Measurements from ENCODE around the gene PDSS2.

The PDSS2 gene

GRCh38 chr6:107106165-107106564 is 353.2 kb downstream of the PDSS2 start:
- H3K4me3 ChIP-seq (ENCODE audit: low read depth, low read length), result no peak overlapping the region

DNA sequence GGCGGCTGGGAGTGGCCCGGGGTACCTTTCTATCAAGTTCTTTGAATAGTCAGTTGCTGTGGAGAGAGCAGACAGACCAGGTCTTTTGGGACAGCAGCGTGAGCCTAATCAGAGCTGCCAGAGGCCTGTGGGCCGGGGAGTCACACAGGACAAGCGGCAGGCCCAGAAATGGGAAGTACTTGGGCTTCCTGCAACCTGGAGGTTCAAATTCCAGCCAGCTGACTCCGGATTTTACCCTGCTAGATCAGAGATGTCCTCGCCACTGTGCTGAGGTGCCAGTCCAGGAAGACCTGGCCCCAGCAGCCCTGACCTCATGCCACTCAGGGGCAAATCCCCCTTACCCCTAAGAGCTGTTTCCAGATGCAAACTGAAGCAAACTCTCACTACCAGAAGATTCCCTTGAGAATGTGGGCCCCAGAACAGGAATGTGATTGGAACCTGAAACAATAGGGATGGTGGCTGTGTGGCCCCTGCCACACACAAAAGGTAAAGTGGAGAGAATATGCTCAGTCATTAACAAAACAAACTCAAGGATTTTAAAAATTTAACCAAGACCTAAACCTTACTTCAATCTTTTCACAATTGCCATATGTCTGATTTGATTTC is 353.8 kb downstream of the PDSS2 start:
- H3K4me3 ChIP-seq (ENCODE audit: low read depth, low read length), result no peak overlapping the region
- TF ChIP-seq CTCF (IDR thresholded peaks at IDR 0.05; ENCODE audit: borderline replicate concordance, insufficient read depth, low read depth, low read length), result no peak

More at GRCh38 chr6:107106165-107106564, 353.2 kb downstream of the PDSS2 start:
- TF ChIP-seq CTCF (IDR thresholded peaks at IDR 0.05; ENCODE audit: borderline replicate concordance, insufficient read depth, low read depth, low read length), result no peak

- no peak for TF ChIP-seq CTCF (IDR thresholded peaks at IDR 0.05; ENCODE audit: borderline replicate concordance, insufficient read depth, low read depth, low read length)
- no peak overlapping the region for H3K4me3 ChIP-seq (ENCODE audit: low read depth, low read length)
Measured at GRCh38 chr6:107103082-107103481, 356.3 kb downstream of the PDSS2 start.
